GM21423 (cell line): ENCODE measurements around the gene TAF13.
A peak's percentile ranks its signal among the peaks of the same experiment; 100 is the strongest.
"Not testable (repeated sequence)": the region's sequence is repeated elsewhere in the genome, so short reads cannot be mapped to it uniquely, and the experiment has no call there.

ENCODE experiments used
- ATAC-seq: cut with Tn5 transposase; IDR thresholded peaks from one replicate; pipeline ENCODE4 v1.9.1; 2021; ENCODE audit warnings: mild to moderate bottlenecking, moderate library complexity; ENCODE audit not compliant: unreplicated experiment

Gene TAF13

DNA sequence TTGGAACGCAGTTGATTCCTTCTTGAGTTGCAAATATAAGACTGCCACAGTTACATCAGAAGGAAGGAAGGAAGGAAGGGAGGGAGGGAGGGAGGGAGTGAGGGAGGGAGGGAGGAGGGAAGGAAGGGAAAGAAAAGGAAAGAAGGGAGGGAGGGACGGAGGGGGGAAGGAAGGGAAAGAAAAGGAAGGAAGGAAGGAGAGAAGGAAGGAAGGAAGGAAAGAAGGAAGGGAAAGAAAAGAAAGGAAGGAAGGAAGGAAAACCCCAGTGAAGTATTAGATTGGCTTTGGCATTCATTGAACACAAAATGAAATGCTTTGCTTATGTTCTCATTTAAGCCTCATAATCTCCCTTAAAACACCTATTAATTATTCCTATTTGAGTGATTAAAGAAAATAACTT is 27.5 kb downstream of the TAF13 start:
- ATAC-seq = no peak

DNA sequence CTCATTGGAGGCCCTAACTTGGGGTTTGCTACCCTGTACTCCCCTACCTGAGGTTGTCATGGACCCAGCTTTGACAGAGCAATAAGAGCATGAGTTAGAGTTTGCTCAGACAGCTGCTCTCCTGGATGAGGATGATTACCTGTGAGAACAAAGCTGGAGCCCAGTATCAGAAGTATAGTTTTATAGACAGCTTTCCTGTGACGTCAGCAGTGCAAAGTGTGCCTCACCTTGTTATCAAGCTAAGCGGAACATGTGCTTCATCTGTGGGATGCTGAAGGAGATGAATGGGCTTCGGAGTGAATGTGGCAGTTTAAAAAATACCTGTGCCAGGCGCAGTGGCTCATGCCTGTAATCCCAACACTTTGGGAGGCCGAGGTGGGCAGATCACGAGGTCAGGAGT is 28.5 kb downstream of the TAF13 start:
- no peak for ATAC-seq

DNA sequence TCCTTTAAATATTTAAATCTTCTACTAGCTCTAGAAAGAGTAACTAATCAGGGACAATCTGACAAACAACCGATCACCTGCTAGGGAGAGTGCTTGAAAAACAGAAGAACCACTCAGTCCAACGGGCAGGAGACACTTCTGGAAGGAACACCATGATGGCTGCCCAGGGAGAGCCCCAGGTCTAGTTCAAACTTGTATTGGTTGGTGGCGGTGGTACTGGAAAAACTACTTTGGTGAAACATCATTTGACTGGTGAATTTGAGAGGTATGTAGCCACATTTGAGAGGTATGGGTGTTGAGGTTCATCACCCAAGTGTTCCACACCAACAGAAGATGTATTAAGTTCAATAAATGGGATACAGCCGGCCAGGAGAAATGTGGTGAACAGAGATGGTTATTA is 29.1 kb downstream of the TAF13 start:
- ATAC-seq = no peak

DNA sequence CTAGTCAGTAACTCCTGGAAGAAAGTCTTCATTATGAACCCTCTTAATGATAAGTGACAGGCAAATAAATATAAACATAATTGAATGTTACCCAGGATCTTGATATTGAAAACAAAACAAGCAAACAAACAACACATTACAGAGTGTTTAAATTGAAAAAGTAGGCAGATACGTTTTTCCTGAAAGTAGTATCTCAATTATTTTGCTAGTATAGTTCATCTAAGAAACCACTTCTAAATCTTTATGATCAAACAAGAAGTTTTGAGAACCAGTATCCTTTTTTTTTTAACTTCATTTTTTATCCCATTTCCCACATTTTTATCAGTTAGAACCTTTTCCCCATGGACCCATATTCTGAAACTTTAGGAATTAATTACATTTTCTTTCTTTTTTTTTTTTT is 30.2 kb downstream of the TAF13 start:
- ATAC-seq = no peak

DNA sequence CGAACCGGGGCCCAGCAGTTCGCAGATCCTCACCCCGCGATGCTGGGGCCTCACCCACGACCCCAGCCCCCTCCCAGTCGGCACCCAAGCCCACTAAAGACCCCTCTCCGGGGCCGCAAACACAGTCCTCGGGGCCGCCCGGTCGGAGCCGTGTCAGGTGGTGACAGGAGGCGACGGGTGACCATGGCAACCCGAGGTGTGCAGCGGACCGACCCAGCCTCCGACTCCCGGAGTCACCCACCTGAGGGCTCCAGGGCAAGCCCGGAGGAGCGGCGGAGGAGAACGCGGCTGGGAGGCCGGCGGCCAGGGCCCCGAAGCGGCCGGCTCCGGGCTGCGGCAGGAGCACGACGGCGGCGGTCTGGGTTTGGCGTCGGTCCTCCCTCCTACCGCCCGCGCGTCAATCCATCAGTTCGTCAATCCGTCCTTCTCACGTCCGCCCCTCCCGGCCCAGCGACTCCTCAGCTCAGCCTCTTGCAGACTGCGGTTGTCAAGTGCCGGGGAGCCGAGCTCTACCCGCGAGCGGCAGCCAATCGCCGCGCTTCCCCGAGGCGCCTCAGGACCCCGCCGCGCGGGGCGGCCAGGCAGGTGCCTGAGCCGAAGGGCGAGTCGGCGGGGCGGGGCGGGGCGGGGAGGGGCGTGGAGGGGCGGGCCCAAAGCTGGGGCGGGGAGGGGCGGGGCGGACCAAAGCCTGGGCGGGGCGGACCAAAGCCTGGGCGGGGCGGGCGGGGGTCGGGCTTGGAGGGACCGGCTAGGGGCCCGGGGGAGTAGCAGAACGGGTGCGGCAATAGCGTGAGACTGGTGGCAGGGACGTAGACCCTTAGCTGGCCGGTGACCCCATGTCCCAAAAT is 34.0 kb downstream of the TAF13 start, which contains the start of gene WDR47:
TSS of gene WDR47 (minus strand) at position 482 of the 848 bp plus-strand sequence. CDS start 18,590 bp downstream, outside the sequence.
- peak; percentile 93 for ATAC-seq

DNA sequence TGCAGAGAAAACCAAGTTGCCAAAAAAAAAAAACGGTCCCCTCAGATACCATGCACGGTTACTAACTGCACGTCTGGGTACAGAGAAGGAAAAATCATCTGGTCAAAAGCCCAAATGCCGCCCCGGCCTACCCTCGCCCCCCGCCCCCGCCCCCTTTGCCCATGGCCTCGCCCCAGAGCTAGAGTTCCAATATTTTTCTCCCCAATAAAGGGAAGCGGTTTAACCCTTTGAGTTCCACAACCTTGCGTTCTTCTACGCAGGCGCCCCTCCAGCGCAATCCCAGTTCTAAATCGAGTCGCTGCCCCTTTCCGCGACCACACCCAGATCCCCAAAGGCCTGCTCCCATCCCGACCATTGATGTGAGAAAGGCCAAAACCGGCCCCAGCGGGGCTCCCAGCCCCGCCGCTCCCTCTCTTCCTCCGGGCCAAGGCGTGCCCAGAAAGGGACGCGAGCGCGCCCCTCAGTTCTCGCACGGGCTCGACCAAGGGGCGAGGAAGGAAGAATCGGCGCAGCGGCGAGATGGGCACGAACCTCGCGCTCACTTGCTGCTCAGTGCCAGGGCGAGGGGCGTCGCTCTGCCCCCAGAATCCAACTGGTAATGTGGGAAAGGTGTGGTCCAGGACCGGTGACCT is 34.7 kb downstream of the TAF13 start:
- peak; percentile 23 for ATAC-seq

DNA sequence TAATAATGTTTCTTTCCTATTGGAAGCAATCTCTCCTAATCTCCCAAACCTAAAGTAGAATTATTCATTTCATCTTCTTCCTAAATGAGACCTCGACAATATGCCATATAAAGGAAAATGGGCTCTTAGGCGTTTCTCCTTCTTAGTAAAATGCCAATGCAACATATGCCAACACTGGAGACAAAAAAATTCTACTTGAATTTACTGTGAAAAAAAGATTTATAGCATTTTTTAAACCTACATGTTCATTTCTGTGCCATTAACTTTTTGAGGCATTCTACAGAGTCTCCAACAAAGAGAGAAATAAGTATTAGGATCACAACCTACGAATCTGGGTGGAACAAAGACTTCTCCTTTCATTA is 35.2 kb downstream of the TAF13 start:
- ATAC-seq = no peak

DNA sequence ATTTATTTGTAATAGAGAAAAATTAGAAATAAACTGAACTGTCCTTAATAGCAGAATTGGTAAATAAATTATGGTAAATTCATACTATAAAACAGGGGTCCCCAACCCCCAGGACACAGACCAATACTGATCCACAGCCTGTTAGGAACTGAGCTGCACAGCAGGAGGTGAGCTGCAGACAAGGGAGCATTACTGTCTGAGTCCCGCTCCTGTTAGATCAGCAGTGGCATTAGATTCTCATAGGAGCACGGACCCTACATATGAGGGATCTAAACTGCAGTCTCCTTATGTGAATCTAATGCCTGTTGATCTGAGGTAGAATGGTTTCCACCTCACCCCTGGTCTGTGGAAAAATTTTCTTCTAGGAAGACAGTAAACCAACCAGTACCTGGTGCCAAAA is 41.4 kb downstream of the TAF13 start:
- ATAC-seq = no peak

DNA sequence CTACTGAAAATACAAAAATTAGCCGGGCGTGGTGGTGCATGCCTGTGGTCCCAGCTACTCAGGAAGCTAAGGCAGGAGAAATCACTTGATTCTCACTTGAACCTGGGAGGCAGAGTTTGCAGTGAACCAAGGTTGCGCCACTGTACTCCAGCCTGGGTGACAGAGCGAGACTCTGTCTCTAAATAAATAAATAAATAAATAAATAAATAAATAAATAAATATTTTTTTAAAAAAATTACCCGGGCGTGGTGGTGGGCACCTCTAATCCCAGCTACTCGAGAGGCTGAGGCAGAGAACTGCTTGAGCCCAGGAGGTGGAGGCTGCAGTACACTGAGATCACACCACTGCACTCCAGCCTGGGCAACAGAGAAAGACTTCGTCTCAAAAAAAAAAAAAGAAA is 46.3 kb downstream of the TAF13 start:
- not testable (repeated sequence) for ATAC-seq

DNA sequence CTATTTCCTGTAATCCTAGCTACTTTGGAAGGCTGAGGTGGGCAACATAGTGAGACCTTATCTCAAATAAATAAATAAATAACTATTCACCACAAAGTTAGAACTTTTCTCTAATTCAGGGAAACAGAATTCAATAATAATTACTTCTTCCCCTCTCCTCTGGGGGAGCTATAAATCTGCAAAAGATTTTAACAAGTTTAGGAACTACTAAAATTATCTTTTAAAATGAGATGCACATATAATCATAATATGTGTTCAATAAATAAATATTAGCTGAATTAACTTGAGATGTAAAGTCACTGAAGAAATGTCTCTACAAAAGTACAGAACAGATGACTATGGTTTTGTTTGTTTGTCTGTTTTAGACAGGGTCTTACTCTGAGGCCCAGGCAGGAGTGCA is 48.0 kb downstream of the TAF13 start:
- ATAC-seq = no peak

DNA sequence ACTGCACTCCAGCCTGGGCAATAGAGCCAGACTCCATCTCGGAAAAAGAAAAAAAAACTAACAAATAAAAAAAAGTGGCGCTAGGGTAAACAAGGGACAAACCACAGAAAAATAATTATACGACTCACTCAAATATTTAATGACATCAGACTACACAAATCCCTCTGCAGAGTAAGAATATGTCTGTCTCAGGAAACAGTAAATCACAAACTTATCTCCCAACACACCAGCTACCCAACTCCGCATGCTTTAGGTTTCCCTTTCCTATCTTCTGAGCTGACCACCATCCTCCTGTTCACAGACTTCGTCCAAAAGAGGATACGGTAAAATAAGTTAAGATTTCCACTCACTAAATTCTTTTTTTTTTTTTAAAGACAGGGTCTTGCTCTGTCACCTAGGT is 50.1 kb downstream of the TAF13 start:
- ATAC-seq = no peak

DNA sequence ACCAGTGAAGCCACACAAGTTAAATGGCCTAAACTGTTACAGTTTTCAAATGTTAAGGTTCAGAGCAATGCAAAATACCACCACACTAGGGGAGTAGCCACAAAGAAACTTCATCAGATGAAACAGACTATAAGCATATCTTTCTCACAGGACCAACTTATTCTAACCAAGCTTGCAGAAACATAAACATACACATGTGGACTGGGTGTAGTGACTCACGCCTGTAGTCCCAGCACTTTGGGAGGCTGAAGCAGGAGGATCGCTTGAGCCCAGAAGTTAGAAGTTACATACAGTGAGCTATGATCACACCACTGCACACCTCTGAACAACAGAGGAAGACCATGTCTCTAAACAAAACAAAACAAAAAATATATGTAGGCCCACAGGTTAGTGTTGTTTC is 51.2 kb downstream of the TAF13 start:
- ATAC-seq = no peak

DNA sequence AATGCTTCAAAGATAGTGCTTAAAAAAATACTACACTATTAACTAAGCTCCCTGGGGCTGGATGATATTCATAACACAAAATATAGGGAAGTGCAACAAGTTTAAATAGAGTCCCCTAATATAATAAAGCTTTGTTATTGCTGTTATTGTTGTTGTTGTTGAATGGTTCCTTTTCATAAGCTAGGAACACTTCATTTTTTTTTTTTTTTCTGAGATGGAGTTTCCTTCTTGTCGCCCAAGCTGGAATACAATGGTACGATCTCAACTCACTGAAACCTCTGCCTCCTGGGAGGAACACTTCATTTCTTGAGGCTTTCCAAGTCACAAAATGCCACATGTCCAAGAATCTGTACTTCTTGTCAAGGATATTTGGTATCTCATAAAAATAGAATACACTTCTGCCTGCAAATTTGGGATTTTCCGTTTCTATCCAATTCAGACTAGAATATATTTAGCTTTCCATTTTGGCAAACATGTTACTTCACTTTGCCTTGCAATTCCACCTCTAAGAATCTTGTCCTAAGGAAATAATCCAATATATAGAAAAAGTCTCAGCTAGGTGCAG is 55.0 kb downstream of the TAF13 start:
- no peak for ATAC-seq

DNA sequence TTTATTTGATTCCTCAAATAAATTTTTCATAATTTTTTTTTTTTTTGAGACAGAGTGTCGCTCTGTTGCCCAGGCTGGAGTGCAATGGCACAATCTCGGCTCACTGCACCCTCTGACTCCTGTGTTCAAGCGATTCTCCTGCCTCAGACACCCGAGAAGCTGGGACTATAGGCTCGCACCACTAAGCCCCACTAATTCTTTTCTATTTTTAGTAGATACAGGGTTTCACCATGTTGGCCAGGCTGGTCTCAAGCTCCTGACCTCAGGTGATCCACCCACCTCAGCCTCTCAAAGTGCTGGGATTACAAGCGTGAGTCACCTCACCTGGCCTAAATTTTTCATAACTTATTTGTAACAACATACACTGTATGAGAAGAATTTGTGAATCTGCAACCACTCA is 58.1 kb downstream of the TAF13 start:
- not testable (repeated sequence) for ATAC-seq

DNA sequence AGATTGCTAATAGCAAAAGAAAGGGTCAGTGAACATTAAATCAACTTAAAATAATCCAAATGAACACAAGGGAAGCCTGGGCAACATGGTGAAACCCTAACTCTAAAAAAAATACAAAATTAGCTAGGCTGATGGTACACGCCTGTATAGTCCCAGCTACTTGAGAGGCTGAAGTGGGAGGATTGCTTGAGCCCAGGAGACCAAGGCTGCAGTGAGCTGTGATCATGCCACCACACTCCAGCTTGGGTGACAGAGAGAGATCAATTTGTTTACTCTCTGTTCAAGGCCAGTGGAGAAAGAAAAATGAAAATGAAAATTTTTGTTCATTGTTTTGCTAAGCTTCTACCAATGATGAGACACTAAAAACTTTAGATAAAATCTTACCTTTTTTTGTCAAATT is 58.7 kb downstream of the TAF13 start:
- no peak for ATAC-seq
